PC-3 (cell line): ENCODE results near the gene NUDT6.

Experiments used
- CTCF ChIP-seq: fragments of 300-600 bp; sonication (generic); conservative IDR thresholded peaks from 2 replicates; pipeline ENCODE4 v1.5.1; 2017; ENCODE audit warnings: antibody characterized with exemption, low read depth, mild to moderate bottlenecking, low read length
- EZH2 ChIP-seq: fragments of 300-600 bp; sonication (generic); IDR thresholded peaks from one replicate; pipeline ENCODE4 v1.6.1; 2017; ENCODE audit warnings: antibody characterized with exemption, mild to moderate bottlenecking, low read length; ENCODE audit not compliant: unreplicated experiment
- EZH2phosphoT487 ChIP-seq: fragments of 300-600 bp; sonication (generic); IDR thresholded peaks from 2 replicates; pipeline ENCODE4 v1.6.1; 2018; ENCODE audit warnings: mild to moderate bottlenecking, antibody characterized with exemption, low read length, borderline replicate concordance

DNA sequence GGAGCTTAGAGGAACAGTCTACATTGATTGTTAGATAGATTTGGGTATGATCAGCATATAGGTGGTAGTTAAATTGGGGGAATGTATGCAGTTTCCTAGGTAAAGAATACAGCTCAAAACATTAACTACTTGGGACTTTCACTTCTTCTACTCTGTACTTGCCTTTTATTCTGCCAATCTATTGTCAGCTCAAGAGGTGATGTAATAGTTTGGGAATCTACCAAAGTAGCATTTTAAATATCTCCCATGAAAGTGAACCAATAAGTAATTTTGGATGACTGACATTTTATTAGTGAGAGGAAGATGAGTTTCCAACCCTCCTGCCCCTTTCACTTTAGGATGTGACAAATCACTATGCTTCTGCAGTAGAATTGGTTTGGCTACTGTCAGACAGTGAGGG lies 43.4 kb downstream of the NUDT6 start:
- no peak for TF ChIP-seq CTCF
- TF ChIP-seq EZH2, result no peak
- TF ChIP-seq EZH2phosphoT487, result no peak
